A673 (cell line): ENCODE data around the gene ARSB.

Experiments used
- EZH2 ChIP-seq: fragments of 200-600 bp; sonication (generic); IDR thresholded peaks from 2 replicates; pipeline ENCODE4 v1.6.1; 2017; ENCODE audit warnings: borderline replicate concordance, low read depth, mild to moderate bottlenecking, mixed read lengths, antibody characterized with exemption, low read length; ENCODE audit not compliant: poor library complexity, severe bottlenecking
- TF ChIP-seq, protein P1 (sequence below): fragments of 300-800, 200-600 bp; sonication (generic); conservative IDR thresholded peaks from 2 replicates; pipeline ENCODE4 v1.5.1; 2017; ENCODE audit warnings: low read depth, mild to moderate bottlenecking, antibody characterized with exemption, low read length, moderate library complexity, mixed read lengths

DNA sequence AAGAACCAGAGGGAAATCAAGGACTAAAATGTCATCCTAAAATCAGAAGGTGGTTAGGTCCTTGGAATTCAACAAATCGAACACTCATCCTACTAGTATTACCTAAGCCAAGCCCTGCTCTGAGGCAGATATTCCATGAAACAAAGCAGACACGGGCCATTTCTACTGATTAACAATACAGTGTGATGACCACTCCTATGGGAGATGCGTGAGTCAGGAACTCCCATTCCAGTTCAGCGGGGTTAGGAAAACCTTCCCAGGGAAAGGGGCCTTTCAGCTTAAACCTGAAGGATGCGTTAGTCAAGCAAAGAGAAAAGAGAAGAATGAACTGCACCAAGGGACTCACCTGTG is 218.7 kb downstream of the ARSB start:
- no peak for TF ChIP-seq EZH2
- TF ChIP-seq, protein P1, sequence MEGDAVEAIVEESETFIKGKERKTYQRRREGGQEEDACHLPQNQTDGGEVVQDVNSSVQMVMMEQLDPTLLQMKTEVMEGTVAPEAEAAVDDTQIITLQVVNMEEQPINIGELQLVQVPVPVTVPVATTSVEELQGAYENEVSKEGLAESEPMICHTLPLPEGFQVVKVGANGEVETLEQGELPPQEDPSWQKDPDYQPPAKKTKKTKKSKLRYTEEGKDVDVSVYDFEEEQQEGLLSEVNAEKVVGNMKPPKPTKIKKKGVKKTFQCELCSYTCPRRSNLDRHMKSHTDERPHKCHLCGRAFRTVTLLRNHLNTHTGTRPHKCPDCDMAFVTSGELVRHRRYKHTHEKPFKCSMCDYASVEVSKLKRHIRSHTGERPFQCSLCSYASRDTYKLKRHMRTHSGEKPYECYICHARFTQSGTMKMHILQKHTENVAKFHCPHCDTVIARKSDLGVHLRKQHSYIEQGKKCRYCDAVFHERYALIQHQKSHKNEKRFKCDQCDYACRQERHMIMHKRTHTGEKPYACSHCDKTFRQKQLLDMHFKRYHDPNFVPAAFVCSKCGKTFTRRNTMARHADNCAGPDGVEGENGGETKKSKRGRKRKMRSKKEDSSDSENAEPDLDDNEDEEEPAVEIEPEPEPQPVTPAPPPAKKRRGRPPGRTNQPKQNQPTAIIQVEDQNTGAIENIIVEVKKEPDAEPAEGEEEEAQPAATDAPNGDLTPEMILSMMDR = no peak
